ENCODE data around the gene PNPLA2.

The PNPLA2 gene

GRCh38 chr11:811446-812245 lies 7.1 kb upstream of the PNPLA2 start:
- H3K9ac ChIP-seq (ENCODE audit: low read depth, low read length) = peak overlapping the region; percentile 99
- peak overlapping the region; percentile 98 for H3K4me3 ChIP-seq (ENCODE audit: low read length)
- 91% methylated on average over 13 of the region's 14 CpGs for WGBS
- peaks cover 35% of the 10 kb centered on the region for H3K36me3 ChIP-seq (ENCODE audit: insufficient read depth, low read length)
- peak overlapping the region; percentile 98 for H3K27ac ChIP-seq (ENCODE audit: low read depth, low read length)
- no peaks in the 10 kb centered on the region for H3K9me3 ChIP-seq (ENCODE audit: insufficient read depth, low read depth, low read length)
- H3K27me3 ChIP-seq (ENCODE audit: insufficient read depth, low read length) = no peaks in the 10 kb centered on the region
- H3K4me1 ChIP-seq (ENCODE audit: insufficient read depth, low read length) = peaks cover 6% of the 10 kb centered on the region

- H3K4me3 ChIP-seq (ENCODE audit: low read length) = no peak overlapping the region
- no peak overlapping the region; the same call in 1 of the 2 replicates for H3K9ac ChIP-seq (ENCODE audit: low read depth, low read length)
- H3K4me1 ChIP-seq (ENCODE audit: insufficient read depth, low read length) = peaks cover 6% of the 10 kb centered on the region
- H3K27me3 ChIP-seq (ENCODE audit: insufficient read depth, low read length) = no peaks in the 10 kb centered on the region
- WGBS = 97% methylated on average over 3 of the region's 3 CpGs
- no peaks in the 10 kb centered on the region for H3K9me3 ChIP-seq (ENCODE audit: insufficient read depth, low read depth, low read length)
- no peak overlapping the region for H3K27ac ChIP-seq (ENCODE audit: low read depth, low read length)
- peaks cover 35% of the 10 kb centered on the region for H3K36me3 ChIP-seq (ENCODE audit: insufficient read depth, low read length)
Measured at GRCh38 chr11:812390-812789, 6.3 kb upstream of the PNPLA2 start.

DNA sequence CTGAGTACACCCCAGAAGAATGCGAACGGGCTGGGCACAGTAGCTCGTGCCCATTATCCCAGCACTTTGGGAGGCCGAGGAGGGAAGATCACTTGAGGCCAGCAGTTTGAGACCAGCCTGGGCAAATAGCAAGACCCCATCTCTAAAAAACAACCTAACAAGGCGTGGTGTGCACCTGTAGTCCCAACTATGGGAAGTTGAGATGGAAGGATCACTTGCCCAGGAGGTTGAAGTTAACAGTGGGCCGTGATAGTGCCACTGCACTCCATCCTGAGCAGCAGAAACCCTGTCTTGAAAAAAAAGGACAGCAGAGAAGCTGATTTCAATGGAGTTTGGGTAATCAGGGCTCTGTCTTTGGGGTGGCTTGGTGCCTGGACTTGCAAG lies 5.7 kb upstream of the PNPLA2 start:
- 0 out of 2 replicates have a peak overlapping the region, but pooled peaks have one; percentile 9 for H3K9ac ChIP-seq (ENCODE audit: low read depth, low read length)
- 94% methylated on average over 6 of the region's 6 CpGs for WGBS

DNA sequence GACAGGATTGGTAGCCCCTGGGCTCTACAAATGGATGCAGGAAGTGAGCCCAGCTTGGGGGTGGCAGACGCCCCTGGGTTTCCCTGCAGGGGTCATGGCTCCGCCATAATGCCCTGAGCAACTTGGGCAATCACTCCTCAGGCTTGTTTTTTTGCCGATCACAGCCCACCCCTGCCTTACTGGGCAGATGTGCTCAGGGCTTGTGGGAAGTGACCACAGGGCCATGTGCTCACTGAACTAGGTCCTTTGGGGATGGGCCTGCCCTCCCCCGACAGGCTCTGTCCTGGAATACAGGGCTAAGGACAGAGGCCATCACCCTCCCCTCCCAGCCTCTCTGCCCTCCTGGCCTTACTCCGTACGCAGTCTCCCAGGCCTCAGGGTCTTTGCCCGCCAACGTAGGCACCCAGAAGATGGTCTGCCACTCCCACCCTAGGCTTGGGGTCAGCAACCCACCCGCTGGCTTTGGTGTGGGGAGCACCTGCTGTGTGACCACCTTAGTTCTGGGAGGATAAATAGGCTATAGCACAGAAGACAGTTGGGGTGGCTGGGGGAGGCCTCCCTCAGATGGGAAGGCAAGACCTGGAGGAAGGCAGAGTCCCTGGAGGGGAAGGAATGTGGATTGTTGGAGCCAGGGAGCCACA lies 5.1 kb upstream of the PNPLA2 start:
- Histone ChIP-seq H3K9ac (ENCODE audit: low read depth, low read length) (0 out of 2 replicates have a peak overlapping the region, but pooled peaks have one; percentile 9), H3K27ac (ENCODE audit: low read depth, low read length) (peak overlapping the region; percentile 49; the same call in 1 of the 2 replicates), H3K27me3 (ENCODE audit: insufficient read depth, low read length) (no peaks in the 10 kb centered on the region), H3K4me1 (ENCODE audit: insufficient read depth, low read length) (peaks cover 6% of the 10 kb centered on the region), H3K36me3 (ENCODE audit: insufficient read depth, low read length) (peaks cover 35% of the 10 kb centered on the region), H3K4me3 (ENCODE audit: low read length) (no peak overlapping the region), H3K9me3 (ENCODE audit: insufficient read depth, low read depth, low read length) (no peaks in the 10 kb centered on the region)
- WGBS = 94% methylated on average over 9 of the region's 9 CpGs

More for the DNA sequence above, 5.7 kb upstream of the PNPLA2 start:
- H3K27ac ChIP-seq (ENCODE audit: low read depth, low read length) = no peak overlapping the region; the same call in 1 of the 2 replicates
- H3K4me1 ChIP-seq (ENCODE audit: insufficient read depth, low read length) = peaks cover 6% of the 10 kb centered on the region
- no peak overlapping the region for H3K4me3 ChIP-seq (ENCODE audit: low read length)
- no peaks in the 10 kb centered on the region for H3K27me3 ChIP-seq (ENCODE audit: insufficient read depth, low read length)
- no peaks in the 10 kb centered on the region for H3K9me3 ChIP-seq (ENCODE audit: insufficient read depth, low read depth, low read length)
- H3K36me3 ChIP-seq (ENCODE audit: insufficient read depth, low read length) = peaks cover 35% of the 10 kb centered on the region

DNA sequence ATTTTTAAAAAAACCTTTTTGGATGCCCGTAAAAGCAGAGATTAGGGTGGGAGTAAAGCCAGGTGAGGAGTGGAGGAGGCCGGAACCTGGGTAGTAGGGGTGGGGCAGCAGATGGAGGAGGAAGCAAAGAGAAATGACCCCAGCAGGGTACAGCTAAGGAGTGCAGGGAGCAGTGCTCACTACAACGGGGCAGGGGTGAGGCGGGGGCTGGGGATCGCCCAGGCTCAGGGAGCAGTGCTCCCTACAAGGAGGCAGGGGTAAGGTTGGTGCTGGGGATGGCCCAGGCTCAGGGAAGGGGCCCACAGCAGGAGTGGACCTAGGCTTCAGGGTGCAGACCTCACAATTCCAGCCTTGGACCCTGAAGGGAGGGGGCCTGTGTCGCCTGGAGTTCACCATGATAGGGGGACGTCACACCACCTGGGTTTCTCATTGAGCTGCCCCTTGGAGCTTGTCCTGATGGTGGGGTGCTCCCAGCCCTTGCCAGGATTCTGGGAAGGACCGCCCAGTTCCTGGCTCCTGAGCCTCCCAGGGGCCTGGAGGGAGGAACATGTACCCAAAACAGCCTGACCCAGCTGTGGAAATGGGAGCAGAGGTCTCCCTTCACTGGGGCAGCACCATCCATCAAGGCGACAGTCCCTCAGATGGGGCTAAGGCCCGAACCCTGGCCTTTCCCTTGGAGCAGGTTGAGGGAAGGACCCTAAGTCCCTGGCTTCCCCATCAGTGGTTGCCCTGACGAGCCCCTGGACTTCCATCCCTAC lies 2.9 kb upstream of the PNPLA2 start:
- H3K4me3 ChIP-seq (ENCODE audit: low read length) = no peak overlapping the region
- peaks cover 4% of the 10 kb centered on the region for H3K4me1 ChIP-seq (ENCODE audit: insufficient read depth, low read length)
- no peaks in the 10 kb centered on the region for H3K27me3 ChIP-seq (ENCODE audit: insufficient read depth, low read length)
- no peaks in the 10 kb centered on the region for H3K9me3 ChIP-seq (ENCODE audit: insufficient read depth, low read depth, low read length)
- H3K9ac ChIP-seq (ENCODE audit: low read depth, low read length) = no peak overlapping the region
- peaks cover 32% of the 10 kb centered on the region for H3K36me3 ChIP-seq (ENCODE audit: insufficient read depth, low read length)
- 90% methylated on average over 11 of the region's 11 CpGs for WGBS
- H3K27ac ChIP-seq (ENCODE audit: low read depth, low read length) = no peak overlapping the region

DNA sequence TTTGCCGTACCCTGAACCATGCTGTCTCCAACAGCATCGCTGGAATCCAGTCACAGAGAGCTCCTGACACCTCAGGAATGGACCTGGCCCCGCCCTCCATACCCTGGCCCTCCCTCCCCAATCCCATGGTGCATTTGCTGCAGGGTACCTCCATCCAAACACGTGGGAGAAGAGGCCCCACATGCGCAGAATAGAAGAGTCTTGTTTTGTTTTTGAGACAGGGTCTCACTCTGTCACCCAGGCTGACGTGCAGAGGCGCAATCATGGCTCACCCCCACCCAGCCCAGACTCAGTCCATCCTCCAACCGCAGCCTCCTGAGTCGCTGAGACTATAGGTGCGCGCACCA lies 2.3 kb upstream of the PNPLA2 start:
- Histone ChIP-seq H3K36me3 (ENCODE audit: insufficient read depth, low read length) (peaks cover 28% of the 10 kb centered on the region), H3K27me3 (ENCODE audit: insufficient read depth, low read length) (no peaks in the 10 kb centered on the region), H3K9me3 (ENCODE audit: insufficient read depth, low read depth, low read length) (no peaks in the 10 kb centered on the region), H3K4me1 (ENCODE audit: insufficient read depth, low read length) (no peaks in the 10 kb centered on the region; the same call in 1 of the 2 replicates), H3K4me3 (ENCODE audit: low read length) (no peak overlapping the region), H3K9ac (ENCODE audit: low read depth, low read length) (no peak overlapping the region), H3K27ac (ENCODE audit: low read depth, low read length) (no peak overlapping the region)
- 73% methylated on average over 9 of the region's 11 CpGs for WGBS

DNA sequence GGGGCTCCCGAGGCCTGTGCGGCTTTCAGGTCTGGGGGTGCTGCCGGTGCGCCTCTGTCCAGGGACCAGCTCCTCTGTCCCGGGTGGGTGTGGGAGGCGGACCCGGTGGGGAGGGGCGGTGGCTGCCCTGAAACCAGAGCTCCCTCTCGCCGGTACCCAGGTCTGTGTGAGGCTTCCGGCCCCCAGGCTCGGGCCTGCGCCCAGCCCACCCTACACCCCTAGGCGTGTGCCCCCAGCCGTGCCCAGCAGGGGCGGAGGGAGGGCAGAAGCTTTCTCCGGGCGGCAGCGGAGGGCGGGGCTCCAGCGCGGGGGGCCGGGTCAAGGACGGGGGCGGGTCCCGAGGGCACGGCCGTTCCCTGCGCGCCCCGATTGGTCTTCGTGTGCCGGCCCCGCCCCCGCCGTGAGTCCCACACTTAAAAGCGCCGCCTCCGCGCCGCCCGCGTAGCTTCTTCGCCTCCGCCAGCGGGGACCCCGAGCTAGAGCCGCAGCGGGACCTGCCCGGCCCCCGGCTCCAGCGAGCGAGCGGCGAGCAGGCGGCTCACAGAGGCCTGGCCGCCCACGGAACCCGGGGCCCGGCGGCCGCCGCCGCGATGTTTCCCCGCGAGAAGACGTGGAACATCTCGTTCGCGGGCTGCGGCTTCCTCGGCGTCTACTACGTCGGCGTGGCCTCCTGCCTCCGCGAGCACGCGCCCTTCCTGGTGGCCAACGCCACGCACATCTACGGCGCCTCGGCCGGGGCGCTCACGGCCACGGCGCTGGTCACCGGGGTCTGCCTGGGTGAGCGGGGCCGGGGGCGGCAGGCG lies 616 bp downstream of the PNPLA2 start:
- 3% methylated on average over 96 of the region's 96 CpGs for WGBS
- Histone ChIP-seq H3K36me3 (ENCODE audit: insufficient read depth, low read length) (0 out of 2 replicates have a peak, but pooled peaks cover 6% of the 10 kb centered on the region), H3K9me3 (ENCODE audit: insufficient read depth, low read depth, low read length) (no peaks in the 10 kb centered on the region), H3K9ac (ENCODE audit: low read depth, low read length) (peak overlapping the region; percentile 79), H3K27me3 (ENCODE audit: insufficient read depth, low read length) (no peaks in the 10 kb centered on the region), H3K4me1 (ENCODE audit: insufficient read depth, low read length) (no peaks in the 10 kb centered on the region), H3K4me3 (ENCODE audit: low read length) (peak overlapping the region; percentile 92), H3K27ac (ENCODE audit: low read depth, low read length) (peak overlapping the region; percentile 37; the same call in 1 of the 2 replicates)

DNA sequence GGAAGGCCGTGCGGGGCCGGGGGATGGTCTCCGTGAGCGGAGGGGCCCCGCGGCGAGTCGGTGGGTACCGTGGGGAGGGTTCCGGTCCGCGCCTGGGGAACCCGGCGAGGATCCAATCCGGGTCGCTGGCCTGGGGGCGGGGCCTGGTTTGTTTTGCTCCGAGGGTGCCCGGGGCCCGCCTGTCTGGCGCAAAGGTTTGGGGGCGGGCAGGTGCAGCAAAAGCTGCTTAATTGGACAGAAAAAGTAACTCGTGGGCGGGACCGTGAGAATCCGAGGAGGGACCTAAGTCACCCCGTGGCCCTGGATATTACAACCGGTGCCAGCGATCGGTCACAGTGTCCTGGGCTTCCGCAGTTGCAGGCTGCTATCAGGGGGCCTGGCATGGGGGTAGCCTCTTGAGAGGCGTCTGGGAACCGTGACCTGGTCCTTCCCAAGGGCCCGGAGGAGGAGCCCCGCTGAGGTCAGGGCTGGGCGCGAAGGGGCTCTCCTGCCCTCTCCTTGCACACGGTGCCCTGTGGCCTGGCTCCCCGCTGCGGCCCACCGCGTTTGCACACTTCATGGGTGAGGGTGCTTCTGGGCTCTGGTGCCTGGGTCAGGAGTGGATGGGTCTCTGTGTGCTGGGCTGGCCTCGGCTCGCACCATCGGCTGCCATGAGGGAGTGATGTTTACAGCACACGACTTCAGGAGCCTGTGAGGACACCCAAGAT lies 1.4 kb downstream of the PNPLA2 start:
- no peak overlapping the region; the same call in 1 of the 2 replicates for H3K9ac ChIP-seq (ENCODE audit: low read depth, low read length)
- H3K36me3 ChIP-seq (ENCODE audit: insufficient read depth, low read length) = 0 out of 2 replicates have a peak, but pooled peaks cover 6% of the 10 kb centered on the region
- 11% methylated on average over 47 of the region's 47 CpGs for WGBS

GRCh38 chr11:820655-821511 lies 2.2 kb downstream of the PNPLA2 start:
- H3K27me3 ChIP-seq (ENCODE audit: insufficient read depth, low read length) = peaks cover 4% of the 10 kb centered on the region; the same call in 1 of the 2 replicates
- WGBS = 84% methylated on average over 11 of the region's 11 CpGs

More for the DNA sequence above, 1.4 kb downstream of the PNPLA2 start:
- peak overlapping the region; percentile 92 for H3K4me3 ChIP-seq (ENCODE audit: low read length)
- H3K27ac ChIP-seq (ENCODE audit: low read depth, low read length) = peak overlapping the region; percentile 37; the same call in 1 of the 2 replicates
- H3K27me3 ChIP-seq (ENCODE audit: insufficient read depth, low read length) = no peaks in the 10 kb centered on the region
- no peaks in the 10 kb centered on the region for H3K4me1 ChIP-seq (ENCODE audit: insufficient read depth, low read length)
- no peaks in the 10 kb centered on the region for H3K9me3 ChIP-seq (ENCODE audit: insufficient read depth, low read depth, low read length)

More at GRCh38 chr11:820655-821511, 2.2 kb downstream of the PNPLA2 start:
- H3K36me3 ChIP-seq (ENCODE audit: insufficient read depth, low read length) = 0 out of 2 replicates have a peak, but pooled peaks cover 6% of the 10 kb centered on the region
- H3K9me3 ChIP-seq (ENCODE audit: insufficient read depth, low read depth, low read length) = no peaks in the 10 kb centered on the region
- peak overlapping the region; percentile 92 for H3K4me3 ChIP-seq (ENCODE audit: low read length)
- H3K4me1 ChIP-seq (ENCODE audit: insufficient read depth, low read length) = no peaks in the 10 kb centered on the region
- no peak overlapping the region for H3K9ac ChIP-seq (ENCODE audit: low read depth, low read length)
- H3K27ac ChIP-seq (ENCODE audit: low read depth, low read length) = no peak overlapping the region

All from HUES64 (cell line).